ENCODE data around the gene METTL4.

METTL4 gene

DNA sequence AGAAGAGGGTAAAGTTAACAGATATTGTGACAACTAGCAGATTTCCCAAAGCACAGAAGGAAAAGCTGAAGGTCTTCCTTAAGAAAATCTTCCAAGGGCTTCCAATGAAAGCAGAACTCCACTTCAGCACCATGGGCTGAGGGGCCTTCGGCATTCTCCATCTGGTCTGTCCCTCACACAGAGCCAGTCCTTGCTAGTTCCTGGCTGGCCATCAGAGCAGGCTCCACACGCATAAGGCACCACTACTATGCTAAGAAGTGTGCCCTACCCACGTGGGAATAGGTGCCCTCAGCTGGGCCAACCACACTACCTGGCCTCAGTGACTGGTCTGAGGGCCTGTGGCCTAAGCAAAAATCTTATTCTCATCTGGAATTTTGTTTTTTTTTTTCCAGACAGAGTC lies 73.5 kb downstream of the METTL4 start:
- no peak for ATAC-seq
- TF ChIP-seq PPARA (CRISPR knock-in tag; IDR thresholded peaks at IDR 0.05; ENCODE audit: borderline replicate concordance), result no peak
- no peak for TF ChIP-seq ZC3H10 (CRISPR knock-in tag; IDR thresholded peaks at IDR 0.05)
- no peak for TF ChIP-seq PATZ1 (CRISPR knock-in tag; IDR thresholded peaks at IDR 0.05; ENCODE audit: borderline replicate concordance)
- TF ChIP-seq ARNTL (CRISPR knock-in tag; IDR thresholded peaks at IDR 0.05; ENCODE audit: borderline replicate concordance, low read depth), result no peak

GRCh38 chr18:2495381-2495780 lies 75.9 kb downstream of the METTL4 start:
- no peak for ATAC-seq

DNA sequence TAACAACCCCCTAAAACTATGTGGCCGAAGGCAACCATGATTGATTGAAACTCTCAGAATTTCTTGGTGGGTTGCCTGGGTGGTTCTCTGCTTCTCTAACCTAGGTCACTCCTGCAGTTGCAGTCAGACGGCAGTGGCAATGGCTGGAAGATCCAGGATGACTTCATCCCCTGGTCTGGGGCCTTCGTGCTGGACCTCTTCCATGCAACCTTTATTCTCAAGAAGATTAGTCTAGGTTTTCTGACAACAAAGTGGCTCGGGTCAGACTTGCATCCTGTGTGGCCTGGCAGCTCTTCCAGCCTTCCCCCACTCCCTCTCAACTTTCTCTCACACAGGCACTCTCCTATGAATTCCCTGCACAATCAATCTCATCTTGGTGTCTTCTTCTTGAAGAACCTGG lies 76.4 kb downstream of the METTL4 start:
- no peak for TF ChIP-seq SNAI2 (CRISPR knock-in tag; IDR thresholded peaks at IDR 0.05)
- ATAC-seq, result no peak

More at GRCh38 chr18:2495381-2495780, 75.9 kb downstream of the METTL4 start:
- no peak for TF ChIP-seq ISL1 (CRISPR knock-in tag; IDR thresholded peaks at IDR 0.05)
- no peak for TF ChIP-seq POU6F1 (CRISPR knock-in tag; IDR thresholded peaks at IDR 0.05; ENCODE audit: borderline replicate concordance, low read depth)
- no peak for TF ChIP-seq ZFP30 (CRISPR knock-in tag; IDR thresholded peaks at IDR 0.05)
- no peak for TF ChIP-seq ZNF565 (CRISPR knock-in tag; conservative IDR thresholded peaks at IDR 0.05; ENCODE audit: low read depth)
